ENCODE results near the gene EN2. TPM values are rescaled to one million over a fixed set of nuclear protein-coding genes. Genes with fewer than 3 reads are reported as not detected.

EN2 gene
- total RNA-seq, 1 experiment from 2014 or later = not detected

DNA sequence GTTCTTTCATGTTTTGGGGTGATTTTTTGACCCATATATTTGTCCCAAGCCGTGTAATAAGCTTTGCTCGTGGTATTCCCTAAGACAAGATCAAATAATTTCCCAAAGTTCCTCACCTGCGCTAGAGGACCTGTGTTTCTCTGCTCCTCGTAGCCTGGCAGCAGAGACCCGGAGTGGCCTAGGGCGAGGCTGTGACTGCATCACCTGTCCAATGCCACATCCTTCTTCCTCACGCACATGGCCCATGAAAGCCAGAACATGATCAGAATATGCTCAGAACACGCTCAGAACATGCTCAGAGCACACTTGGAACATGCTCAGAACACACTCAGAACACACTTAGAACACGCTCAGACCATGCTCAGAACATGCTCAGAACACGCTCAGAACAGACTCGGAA lies 23.8 kb downstream of the EN2 start:
- Histone ChIP-seq H3K9me2 (ENCODE audit: insufficient read depth) (no peaks in the 10 kb centered on the region), H2AFZ (no peak overlapping the region), H3K36me3 (ENCODE audit: low read depth) (no peaks in the 10 kb centered on the region), H3K9me3 (ENCODE audit: insufficient read depth, low read depth) (peaks cover 5% of the 10 kb centered on the region; the same call in 1 of the 2 replicates), H3K4me3 (no peak overlapping the region), H3K79me2 (ENCODE audit: low read depth) (no peaks in the 10 kb centered on the region), H3F3A (ENCODE audit: insufficient read depth, low read depth) (peaks cover 5% of the 10 kb centered on the region; the same call in 1 of the 2 replicates), H4K20me1 (ENCODE audit: insufficient read depth) (no peaks in the 10 kb centered on the region), H3K4me2 (no peak overlapping the region), H3K27me3 (ENCODE audit: insufficient read depth, low read depth) (peaks cover 99% of the 10 kb centered on the region), H3K4me1 (replicated peaks; ENCODE audit: insufficient read depth) (no peaks in the 10 kb centered on the region), H3K27ac (no peak overlapping the region)
- intact Hi-C loops (cut with micrococcal nuclease; ENCODE audit: unreplicated experiment) = no loop called here
- CTCF ChIA-PET = no interaction called here
- POLR2A ChIA-PET (ENCODE audit: unreplicated experiment) = no interaction called here
- TF ChIP-seq, protein P1, sequence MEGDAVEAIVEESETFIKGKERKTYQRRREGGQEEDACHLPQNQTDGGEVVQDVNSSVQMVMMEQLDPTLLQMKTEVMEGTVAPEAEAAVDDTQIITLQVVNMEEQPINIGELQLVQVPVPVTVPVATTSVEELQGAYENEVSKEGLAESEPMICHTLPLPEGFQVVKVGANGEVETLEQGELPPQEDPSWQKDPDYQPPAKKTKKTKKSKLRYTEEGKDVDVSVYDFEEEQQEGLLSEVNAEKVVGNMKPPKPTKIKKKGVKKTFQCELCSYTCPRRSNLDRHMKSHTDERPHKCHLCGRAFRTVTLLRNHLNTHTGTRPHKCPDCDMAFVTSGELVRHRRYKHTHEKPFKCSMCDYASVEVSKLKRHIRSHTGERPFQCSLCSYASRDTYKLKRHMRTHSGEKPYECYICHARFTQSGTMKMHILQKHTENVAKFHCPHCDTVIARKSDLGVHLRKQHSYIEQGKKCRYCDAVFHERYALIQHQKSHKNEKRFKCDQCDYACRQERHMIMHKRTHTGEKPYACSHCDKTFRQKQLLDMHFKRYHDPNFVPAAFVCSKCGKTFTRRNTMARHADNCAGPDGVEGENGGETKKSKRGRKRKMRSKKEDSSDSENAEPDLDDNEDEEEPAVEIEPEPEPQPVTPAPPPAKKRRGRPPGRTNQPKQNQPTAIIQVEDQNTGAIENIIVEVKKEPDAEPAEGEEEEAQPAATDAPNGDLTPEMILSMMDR (conservative IDR thresholded peaks at IDR 0.05) = no peak
- no peak for TF ChIP-seq EZH2 (IDR thresholded peaks at IDR 0.05; ENCODE audit: low read depth)
- no peak for DNase-seq
- no TSS peak for BruUV-seq (replicated peaks)

- TF ChIP-seq, protein P1 (conservative IDR thresholded peaks at IDR 0.05) = no peak
- TF ChIP-seq EZH2 (IDR thresholded peaks at IDR 0.05; ENCODE audit: low read depth) = no peak
- H3K27ac ChIP-seq = no peak overlapping the region
- no peak for DNase-seq
- no peaks in the 10 kb centered on the region for H3K79me2 ChIP-seq (ENCODE audit: low read depth)
- POLR2A ChIA-PET (ENCODE audit: unreplicated experiment) = no interaction called here
- peaks cover 5% of the 10 kb centered on the region; the same call in 1 of the 2 replicates for H3F3A ChIP-seq (ENCODE audit: insufficient read depth, low read depth)
- CTCF ChIA-PET = no interaction called here
- peaks cover 99% of the 10 kb centered on the region for H3K27me3 ChIP-seq (ENCODE audit: insufficient read depth, low read depth)
- no peaks in the 10 kb centered on the region for H4K20me1 ChIP-seq (ENCODE audit: insufficient read depth)
- no TSS peak for BruUV-seq (replicated peaks)
- intact Hi-C loops (cut with micrococcal nuclease; ENCODE audit: unreplicated experiment) = no loop called here
- H3K9me3 ChIP-seq (ENCODE audit: insufficient read depth, low read depth) = peaks cover 5% of the 10 kb centered on the region; the same call in 1 of the 2 replicates
- no peak overlapping the region for H3K4me3 ChIP-seq
- H3K36me3 ChIP-seq (ENCODE audit: low read depth) = no peaks in the 10 kb centered on the region
- H2AFZ ChIP-seq = no peak overlapping the region
- H3K9me2 ChIP-seq (ENCODE audit: insufficient read depth) = no peaks in the 10 kb centered on the region
- no peak overlapping the region for H3K4me2 ChIP-seq
- H3K4me1 ChIP-seq (replicated peaks; ENCODE audit: insufficient read depth) = no peaks in the 10 kb centered on the region
Observed at GRCh38 chr7:155482511-155483183, 24.7 kb downstream of the EN2 start.

- no peaks in the 10 kb centered on the region for H3K36me3 ChIP-seq (ENCODE audit: low read depth)
- H4K20me1 ChIP-seq (ENCODE audit: insufficient read depth) = no peaks in the 10 kb centered on the region
- H3K79me2 ChIP-seq (ENCODE audit: low read depth) = no peaks in the 10 kb centered on the region
- DNase-seq = no peak
- peaks cover 5% of the 10 kb centered on the region; the same call in 1 of the 2 replicates for H3F3A ChIP-seq (ENCODE audit: insufficient read depth, low read depth)
- no peak overlapping the region for H3K4me2 ChIP-seq
- BruUV-seq (replicated peaks) = no TSS peak
- H3K27ac ChIP-seq = no peak overlapping the region
- TF ChIP-seq, protein P1 (conservative IDR thresholded peaks at IDR 0.05) = no peak
- 0 out of 2 replicates have a peak, but pooled peaks have one; percentile 61 for TF ChIP-seq EZH2 (IDR thresholded peaks at IDR 0.05; ENCODE audit: low read depth)
- H3K4me3 ChIP-seq = no peak overlapping the region
- H3K9me3 ChIP-seq (ENCODE audit: insufficient read depth, low read depth) = peaks cover 5% of the 10 kb centered on the region; the same call in 1 of the 2 replicates
- intact Hi-C loops (cut with micrococcal nuclease; ENCODE audit: unreplicated experiment) = no loop called here
- H3K4me1 ChIP-seq (replicated peaks; ENCODE audit: insufficient read depth) = no peaks in the 10 kb centered on the region
- no peaks in the 10 kb centered on the region for H3K9me2 ChIP-seq (ENCODE audit: insufficient read depth)
- ChIA-PET CTCF (no interaction called here), POLR2A (ENCODE audit: unreplicated experiment) (no interaction called here)
- no peak overlapping the region for H2AFZ ChIP-seq
- peaks cover 99% of the 10 kb centered on the region for H3K27me3 ChIP-seq (ENCODE audit: insufficient read depth, low read depth)
Observed at GRCh38 chr7:155483245-155483644, 25.3 kb downstream of the EN2 start.
